IPS-11a (cell line): ENCODE results near the gene ATXN10.

Experiments
- H3K4me3 ChIP-seq: one replicate; pipeline ENCODE4 v1.5.1; 2013; ENCODE audit warnings: low read depth, low read length, control low read depth

Gene ATXN10

DNA sequence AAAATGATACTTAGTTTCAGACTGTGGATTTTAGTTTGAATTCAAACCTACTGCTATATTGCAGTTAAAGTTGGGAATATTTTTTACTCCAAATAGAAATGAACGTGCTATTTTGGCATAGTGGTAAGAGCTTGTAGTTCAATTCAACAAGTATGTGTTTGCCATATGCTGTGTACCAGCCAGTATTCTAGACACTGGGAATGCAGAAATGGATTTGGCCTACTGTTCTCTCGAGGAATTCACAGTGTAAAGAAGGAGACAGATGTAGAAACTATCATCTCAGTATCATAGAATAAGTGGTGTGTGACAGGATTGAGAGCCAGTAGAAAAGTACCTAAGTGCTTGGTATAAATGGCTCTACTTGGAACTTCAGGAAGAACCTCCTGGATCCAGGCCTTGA lies 80.4 kb downstream of the ATXN10 start:
- no peak overlapping the region for H3K4me3 ChIP-seq

- H3K4me3 ChIP-seq = no peak overlapping the region
These were observed 83.2 kb downstream of the ATXN10 start for GRCh38 chr22:45754822-45755221.

DNA sequence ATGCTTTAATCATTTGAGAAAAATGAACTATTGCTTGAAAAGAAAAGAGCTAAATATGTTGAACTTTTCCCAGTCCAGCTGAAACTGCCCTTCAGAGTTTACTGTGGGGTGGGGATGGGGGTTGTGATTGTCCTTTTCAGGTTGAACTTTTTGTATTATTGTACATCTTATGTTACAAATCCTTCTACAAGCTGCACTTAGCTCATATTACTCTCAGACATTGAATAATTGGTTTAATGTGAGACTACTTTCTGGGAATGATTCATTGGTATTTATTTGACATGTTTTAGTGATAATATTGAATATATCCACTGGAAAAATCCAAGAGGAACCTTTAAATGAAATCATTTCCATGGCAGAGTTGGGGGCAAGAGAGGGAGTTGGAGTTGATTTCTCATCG lies 84.9 kb downstream of the ATXN10 start:
- H3K4me3 ChIP-seq = no peak overlapping the region

DNA sequence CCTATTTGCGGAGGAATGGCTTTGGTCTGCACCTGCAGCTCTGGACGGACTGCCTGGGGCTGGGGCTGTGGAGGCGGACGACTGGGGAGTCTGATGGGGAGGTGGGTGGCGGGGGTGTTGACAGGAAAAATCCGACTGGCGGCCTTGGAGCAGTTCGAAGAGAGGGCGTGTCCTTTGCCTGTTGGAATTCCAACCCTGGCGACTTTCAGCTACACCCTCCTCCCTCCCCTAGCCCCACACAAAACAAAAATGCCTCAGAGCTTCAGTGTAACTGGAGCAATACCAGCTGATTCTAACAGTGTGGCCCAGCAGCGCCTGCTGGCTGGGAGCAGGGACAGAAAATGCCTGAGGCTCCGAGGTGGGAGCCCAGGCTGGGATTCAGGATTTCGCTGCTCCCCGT lies 85.4 kb downstream of the ATXN10 start:
- H3K4me3 ChIP-seq = no peak overlapping the region

DNA sequence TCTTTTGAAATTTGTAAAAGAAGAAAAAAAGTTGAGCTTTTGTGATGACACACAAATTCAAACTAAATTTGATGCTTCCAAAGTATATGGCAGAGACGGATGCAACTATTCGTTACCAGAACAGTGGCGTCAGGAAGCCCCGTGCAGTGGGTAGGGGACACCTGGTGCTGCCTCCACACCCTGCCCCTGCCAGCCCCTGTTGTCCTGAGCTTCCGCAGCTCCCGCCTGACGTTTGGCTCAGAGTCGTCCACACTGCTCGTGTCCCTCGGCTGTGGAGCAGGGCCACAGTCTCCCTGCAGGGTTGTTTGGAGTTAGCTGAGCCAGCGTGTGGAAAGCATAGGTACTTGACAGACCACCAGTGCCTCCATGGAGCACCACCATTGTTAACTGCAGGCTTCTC lies 86.3 kb downstream of the ATXN10 start:
- H3K4me3 ChIP-seq = no peak overlapping the region

- H3K4me3 ChIP-seq = no peak overlapping the region
These were observed 87.0 kb downstream of the ATXN10 start for GRCh38 chr22:45758603-45759002.

DNA sequence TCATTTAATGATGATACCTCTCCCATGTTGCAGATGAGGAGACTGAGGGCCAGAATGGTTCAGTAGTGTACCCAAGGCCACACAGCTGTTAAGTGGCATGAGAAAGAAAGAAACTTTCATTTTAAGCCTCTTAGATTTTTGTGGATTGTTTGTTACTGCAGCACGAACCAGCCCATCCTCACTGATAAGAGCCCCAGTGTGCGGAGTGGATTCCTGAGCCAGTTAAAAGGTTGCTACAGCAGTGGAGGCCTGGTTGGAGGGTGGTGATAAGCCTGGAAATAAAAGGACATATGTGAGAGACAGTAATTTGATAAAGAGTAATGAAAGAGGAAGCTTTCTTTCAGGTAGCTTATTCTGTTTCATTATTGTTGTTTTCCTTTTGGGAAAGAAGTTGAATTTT lies 89.0 kb downstream of the ATXN10 start:
- no peak overlapping the region for H3K4me3 ChIP-seq

DNA sequence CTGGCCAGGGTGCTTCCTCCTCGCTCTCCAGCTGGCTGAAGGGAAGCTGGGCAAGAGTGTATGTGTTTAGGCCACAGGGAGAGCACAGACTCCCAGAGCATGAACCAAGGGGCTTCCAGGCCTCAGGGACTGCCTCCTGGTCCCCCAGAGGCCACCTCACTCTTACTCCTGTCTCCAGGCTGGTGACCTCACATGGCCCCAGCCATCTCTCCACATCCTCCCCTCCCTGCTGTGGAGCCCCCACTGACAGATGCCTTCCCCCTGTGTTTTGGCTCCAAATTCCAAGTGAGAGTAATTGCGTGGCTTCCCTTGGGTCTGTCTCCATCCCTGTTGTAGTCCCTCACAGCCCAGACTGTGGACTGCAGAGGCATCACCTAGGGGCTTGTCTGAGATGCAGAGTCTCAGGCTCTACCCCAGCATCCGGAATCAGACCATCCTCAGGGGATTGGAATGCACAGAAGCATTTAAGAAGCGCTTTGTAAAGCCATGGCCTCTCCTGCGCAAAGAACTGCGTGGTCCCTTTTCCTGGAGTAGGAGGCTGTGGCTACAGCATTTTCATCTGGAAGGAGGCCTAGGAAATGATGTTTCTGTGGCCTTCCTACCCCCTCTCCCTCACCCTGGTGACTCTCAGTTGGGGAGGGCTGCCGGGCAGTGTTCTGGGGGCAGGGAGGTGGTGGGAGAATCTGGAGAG lies 91.1 kb downstream of the ATXN10 start:
- H3K4me3 ChIP-seq = no peak overlapping the region

GRCh38 chr22:45763236-45763624 lies 91.6 kb downstream of the ATXN10 start:
- no peak overlapping the region for H3K4me3 ChIP-seq

DNA sequence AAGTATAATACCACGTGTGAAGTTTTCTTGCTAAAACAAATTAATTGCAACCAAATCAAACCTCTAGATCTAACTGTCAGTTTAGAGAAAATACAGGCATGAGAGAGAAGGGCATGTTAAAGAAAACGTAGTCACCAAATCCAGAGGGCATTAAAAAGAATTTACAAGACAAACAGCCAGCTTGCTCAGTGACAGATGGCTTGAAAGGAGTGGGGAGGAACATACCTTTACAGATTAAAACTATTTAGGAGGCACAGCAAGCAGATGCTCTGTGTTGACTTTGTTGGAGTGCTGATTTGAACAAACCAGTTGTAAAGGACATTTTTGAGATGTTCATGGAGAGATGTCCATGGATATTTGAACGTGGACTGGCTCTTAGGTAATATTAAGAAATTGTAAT lies 96.9 kb downstream of the ATXN10 start:
- H3K4me3 ChIP-seq = no peak overlapping the region

GRCh38 chr22:45769569-45770210 lies 98.1 kb downstream of the ATXN10 start:
- no peak overlapping the region for H3K4me3 ChIP-seq

DNA sequence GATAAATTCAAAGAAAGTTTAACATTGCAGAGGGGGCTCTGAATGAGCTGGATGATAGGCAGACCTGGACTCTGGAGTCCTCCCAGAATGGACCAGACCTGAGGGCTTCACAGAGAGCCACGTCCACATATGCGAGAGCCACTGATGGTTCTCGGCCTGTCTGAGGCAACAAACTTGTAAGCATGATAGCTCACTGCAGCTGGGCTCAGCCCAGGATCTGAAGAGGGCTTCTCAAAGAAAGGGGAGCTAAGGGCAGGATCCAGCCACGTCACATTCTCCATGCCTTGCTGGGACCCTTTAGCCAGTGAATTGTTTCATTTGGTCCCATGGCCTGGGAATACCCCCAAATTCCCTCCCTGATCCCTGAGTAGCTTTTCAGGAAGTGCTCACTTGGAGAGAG lies 98.9 kb downstream of the ATXN10 start:
- H3K4me3 ChIP-seq = no peak overlapping the region

DNA sequence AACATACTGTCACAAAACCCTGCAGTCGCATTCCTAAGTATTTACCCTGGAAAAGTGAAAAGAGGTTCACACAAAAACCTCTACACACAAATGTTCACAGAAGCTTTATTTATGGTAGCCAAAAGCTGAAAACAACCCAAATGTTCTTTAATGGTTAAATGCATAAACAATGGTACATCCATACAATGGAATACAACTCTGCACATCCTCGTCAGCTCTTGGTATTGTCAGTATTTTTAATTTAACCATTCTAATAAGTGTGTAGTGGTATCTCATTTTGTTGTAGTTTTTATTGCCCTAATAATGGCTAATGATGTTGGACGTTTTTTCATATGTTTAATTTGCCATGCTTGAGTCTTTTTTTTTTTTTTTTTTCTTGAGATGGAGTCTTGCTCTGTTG lies 99.4 kb downstream of the ATXN10 start:
- H3K4me3 ChIP-seq = no peak overlapping the region

- no peak overlapping the region for H3K4me3 ChIP-seq
These were observed 100.1 kb downstream of the ATXN10 start for GRCh38 chr22:45771711-45772110.

- no peak overlapping the region for H3K4me3 ChIP-seq
These were observed 101.1 kb downstream of the ATXN10 start for GRCh38 chr22:45772743-45773142.

DNA sequence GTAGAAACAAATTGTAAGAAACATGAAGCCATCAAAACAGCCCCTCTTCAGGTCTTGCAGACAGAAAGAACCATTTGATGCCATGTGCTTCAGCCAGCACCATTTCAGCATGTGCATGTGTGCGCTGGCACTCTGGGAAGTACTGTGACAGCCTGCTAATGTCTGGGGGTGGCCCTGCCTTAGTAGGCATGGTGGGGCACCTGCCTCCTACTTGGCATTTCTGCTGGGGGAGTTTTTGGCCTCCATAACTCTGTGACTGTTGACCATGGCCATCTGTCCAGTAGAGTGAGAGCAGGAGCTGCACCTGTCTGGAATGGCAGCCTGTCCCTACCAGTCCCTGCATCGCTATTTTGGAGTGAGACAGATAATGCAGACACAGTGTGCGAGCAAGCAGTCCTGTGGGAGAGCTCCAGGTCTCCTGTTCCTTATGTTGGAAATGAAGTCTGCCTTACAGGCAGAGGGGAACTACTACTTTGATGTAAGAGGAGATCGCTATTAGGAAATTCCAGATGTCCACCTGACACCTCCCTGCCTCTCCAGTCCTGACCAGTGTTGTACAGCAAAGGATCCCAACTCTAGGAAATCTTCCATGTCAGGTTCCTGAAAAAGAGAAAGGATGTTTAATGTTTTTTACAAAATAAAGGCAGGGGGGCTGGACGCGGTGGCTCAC lies 102.5 kb downstream of the ATXN10 start:
- H3K4me3 ChIP-seq = no peak overlapping the region

DNA sequence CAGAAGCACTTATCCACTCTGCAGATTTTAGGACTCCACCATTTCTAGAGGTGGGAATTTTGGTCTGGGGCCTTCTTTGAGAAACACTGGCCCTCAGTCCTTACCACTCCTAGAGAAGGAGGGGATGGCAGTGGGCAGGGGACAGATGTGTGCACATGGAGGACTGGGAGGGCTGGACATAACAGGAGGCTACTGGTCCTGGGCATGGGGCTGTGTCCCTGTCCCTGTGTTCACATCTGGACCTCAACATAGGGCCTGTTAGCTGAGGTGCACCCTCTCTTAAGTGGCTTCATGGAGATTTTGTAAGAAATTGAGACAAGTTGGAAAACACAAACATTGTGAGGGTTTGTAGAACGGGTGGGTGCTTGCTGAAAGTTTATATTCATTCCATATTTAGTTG lies 103.4 kb downstream of the ATXN10 start:
- H3K4me3 ChIP-seq = no peak overlapping the region

DNA sequence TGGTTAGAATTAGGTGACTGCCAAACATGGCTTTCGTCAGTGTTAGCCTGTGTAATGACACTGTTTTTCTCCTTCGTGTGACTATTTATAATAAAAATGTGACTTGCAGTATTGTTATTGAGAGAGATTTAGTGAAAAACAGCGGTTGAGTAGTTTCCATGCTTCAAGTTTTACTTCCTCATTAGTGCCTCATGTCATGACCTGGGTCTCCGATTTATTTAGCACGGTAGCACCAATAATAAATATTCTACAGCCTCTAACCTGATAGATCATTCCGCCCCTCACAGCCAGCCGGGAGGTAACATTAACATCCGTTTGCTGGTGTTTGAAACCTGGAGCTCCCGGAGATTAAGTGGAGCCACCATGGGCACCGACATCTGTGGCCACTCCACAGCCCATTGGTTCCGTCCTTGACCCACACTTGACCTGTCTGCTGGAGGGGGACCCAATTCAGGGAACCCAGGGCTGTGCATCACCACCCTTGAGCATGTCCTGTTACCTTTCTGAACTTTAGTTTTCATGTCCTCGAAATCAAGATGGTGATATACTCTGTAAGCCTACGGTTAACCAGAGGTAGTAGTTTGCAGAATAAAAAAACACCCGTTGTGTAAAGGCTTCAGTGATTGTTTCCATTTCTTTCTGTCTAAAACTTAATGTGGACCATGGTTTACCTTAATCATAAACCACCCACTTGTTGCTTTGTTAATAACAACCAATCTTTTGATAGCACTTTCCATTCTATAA lies 104.1 kb downstream of the ATXN10 start:
- no peak overlapping the region for H3K4me3 ChIP-seq

GRCh38 chr22:45776313-45776585 lies 104.6 kb downstream of the ATXN10 start:
- no peak overlapping the region for H3K4me3 ChIP-seq

GRCh38 chr22:45777046-45777851 lies 105.6 kb downstream of the ATXN10 start:
- H3K4me3 ChIP-seq = no peak overlapping the region

DNA sequence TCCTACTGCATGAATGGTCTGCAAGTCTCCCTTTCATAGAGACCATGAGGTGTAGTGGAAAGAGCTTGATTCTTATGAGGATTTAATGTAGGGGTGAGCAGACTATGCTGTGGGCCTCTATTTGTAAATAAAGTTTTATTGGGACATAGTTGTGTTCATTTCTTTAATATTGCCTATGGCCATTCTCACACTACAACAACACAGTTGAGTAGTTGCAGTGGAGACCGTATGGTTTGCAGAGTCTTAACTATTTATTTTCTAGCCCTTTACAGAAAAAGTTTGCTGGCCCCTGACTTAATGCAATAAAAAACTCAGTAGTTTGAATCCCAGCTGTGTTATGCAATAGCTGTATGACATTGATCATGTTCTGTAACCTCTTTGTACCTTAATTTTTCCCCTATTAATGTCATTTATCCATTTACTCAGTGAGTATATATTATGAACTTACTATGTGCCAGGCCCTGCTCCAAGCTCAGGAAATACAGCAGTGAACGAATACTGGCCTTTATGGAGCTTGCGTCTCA lies 106.3 kb downstream of the ATXN10 start:
- no peak overlapping the region for H3K4me3 ChIP-seq
